A673 (cell line): ENCODE results near the gene LBR.

Experiments used
- EZH2 ChIP-seq: fragments of 200-600 bp; sonication (generic); IDR thresholded peaks from 2 replicates; pipeline ENCODE4 v1.6.1; 2017; ENCODE audit warnings: borderline replicate concordance, low read depth, mild to moderate bottlenecking, mixed read lengths, antibody characterized with exemption, low read length; ENCODE audit not compliant: poor library complexity, severe bottlenecking
- TF ChIP-seq, protein P1 (sequence below): fragments of 300-800, 200-600 bp; sonication (generic); conservative IDR thresholded peaks from 2 replicates; pipeline ENCODE4 v1.5.1; 2017; ENCODE audit warnings: low read depth, mild to moderate bottlenecking, antibody characterized with exemption, low read length, moderate library complexity, mixed read lengths

DNA sequence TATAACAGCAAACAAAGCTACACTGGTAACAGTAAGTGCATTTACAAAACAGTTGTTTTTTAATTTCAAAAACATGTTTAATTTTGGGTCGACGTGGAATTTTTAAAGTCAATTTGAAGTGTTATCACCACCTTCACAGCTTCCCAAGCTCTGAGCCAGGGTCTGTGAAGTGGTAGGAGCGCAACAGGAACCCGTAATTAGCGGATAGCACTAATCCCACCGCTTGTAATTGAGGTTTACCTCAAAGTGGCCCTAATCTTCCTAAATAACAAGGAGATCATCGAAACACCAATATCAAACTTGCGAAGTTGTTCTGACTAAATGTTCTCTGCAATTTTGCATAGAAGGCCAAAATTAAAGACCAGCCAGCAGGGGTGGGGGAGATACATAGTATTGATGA, 18.8 kb downstream of the LBR start:
- TF ChIP-seq, protein P1, sequence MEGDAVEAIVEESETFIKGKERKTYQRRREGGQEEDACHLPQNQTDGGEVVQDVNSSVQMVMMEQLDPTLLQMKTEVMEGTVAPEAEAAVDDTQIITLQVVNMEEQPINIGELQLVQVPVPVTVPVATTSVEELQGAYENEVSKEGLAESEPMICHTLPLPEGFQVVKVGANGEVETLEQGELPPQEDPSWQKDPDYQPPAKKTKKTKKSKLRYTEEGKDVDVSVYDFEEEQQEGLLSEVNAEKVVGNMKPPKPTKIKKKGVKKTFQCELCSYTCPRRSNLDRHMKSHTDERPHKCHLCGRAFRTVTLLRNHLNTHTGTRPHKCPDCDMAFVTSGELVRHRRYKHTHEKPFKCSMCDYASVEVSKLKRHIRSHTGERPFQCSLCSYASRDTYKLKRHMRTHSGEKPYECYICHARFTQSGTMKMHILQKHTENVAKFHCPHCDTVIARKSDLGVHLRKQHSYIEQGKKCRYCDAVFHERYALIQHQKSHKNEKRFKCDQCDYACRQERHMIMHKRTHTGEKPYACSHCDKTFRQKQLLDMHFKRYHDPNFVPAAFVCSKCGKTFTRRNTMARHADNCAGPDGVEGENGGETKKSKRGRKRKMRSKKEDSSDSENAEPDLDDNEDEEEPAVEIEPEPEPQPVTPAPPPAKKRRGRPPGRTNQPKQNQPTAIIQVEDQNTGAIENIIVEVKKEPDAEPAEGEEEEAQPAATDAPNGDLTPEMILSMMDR: no peak
- TF ChIP-seq EZH2: no peak
